ENCODE data around the gene CCDC74B. TPM values are rescaled to one million over a fixed set of nuclear protein-coding genes. Genes with fewer than 3 reads are reported as not detected.

Gene CCDC74B
- total and polyA plus RNA-seq, 2 of the 8 experiments (the other 6 are each of a cell fraction or from before 2014, with no cell fraction given): 6.4 to 6.7 TPM

- no peak for TF ChIP-seq ATF3 (IDR thresholded peaks at IDR 0.05; ENCODE audit: insufficient read depth, low read depth, low read length)
These were observed 8.1 kb upstream of the CCDC74B start for GRCh38 chr2:130152816-130153595.

More at GRCh38 chr2:130152816-130153595, 8.1 kb upstream of the CCDC74B start:
- Histone ChIP-seq H3K9me3 (ENCODE audit: insufficient read depth in 2 of 2, low read depth in 1 of 2, low read length in 1 of 2) (no peaks in the 10 kb centered on the region), H3K79me1 (ENCODE audit: low read depth, low read length) (no peaks in the 10 kb centered on the region), H3K27ac (ENCODE audit: low read depth, low read length) (no peak overlapping the region), H3K27me3 (replicated peaks in 1 of 4; ENCODE audit: control insufficient read depth in 3 of 4, extremely low read depth in 1 of 4, insufficient read depth in 3 of 4, low read length in 3 of 4) (no peaks in the 10 kb centered on the region), H3K36me3 (ENCODE audit: control insufficient read depth in 2 of 4, insufficient read depth in 4 of 4, low read length in 3 of 4) (peaks cover 3 to 32% (median 14%) of the 10 kb centered on the region in 4 experiments; a peak in 5 of 8 replicates), H2AFZ (ENCODE audit: low read length) (no peak overlapping the region), H2BK5ac (ENCODE audit: low read depth, low read length) (no peak overlapping the region), H4K91ac (replicated peaks; ENCODE audit: insufficient read length, low read length) (no peak overlapping the region), H2AK5ac (ENCODE audit: low read depth, low read length) (no peak overlapping the region), H3K9ac (replicated peaks in 1 of 4; ENCODE audit: extremely low read depth in 1 of 4, low read depth in 3 of 4, low read length in 3 of 4) (no peak overlapping the region), H2BK120ac (replicated peaks; ENCODE audit: low read depth, low read length) (no peak overlapping the region), H2BK12ac (ENCODE audit: low read depth, low read length) (no peak overlapping the region), H2BK15ac (ENCODE audit: low read length) (no peak overlapping the region), H3K18ac (ENCODE audit: extremely low read depth, low read length) (no peak overlapping the region), H3K4me2 (ENCODE audit: insufficient read depth in 1 of 2, low read depth in 2 of 2, low read length in 2 of 2) (no peak overlapping the region), H3K4me3 (ENCODE audit: extremely low read depth in 1 of 4, insufficient read depth in 2 of 4, low read depth in 3 of 4, low read length in 4 of 4) (no peak overlapping the region), H3K23me2 (ENCODE audit: low read depth, low read length) (no peaks in the 10 kb centered on the region), H3K56ac (replicated peaks; ENCODE audit: insufficient read length, low read depth, low read length) (no peak overlapping the region), H3K4ac (replicated peaks; ENCODE audit: insufficient read length, low read depth, low read length) (no peak overlapping the region), H2BK20ac (ENCODE audit: low read length) (no peak overlapping the region), H3K79me2 (ENCODE audit: control insufficient read depth in 1 of 2, insufficient read depth in 2 of 2, low read length in 2 of 2) (no peaks in the 10 kb centered on the region), H4K5ac (ENCODE audit: insufficient read length, low read depth, low read length) (no peak overlapping the region), H3K4me1 (replicated peaks in 1 of 4; ENCODE audit: control insufficient read depth in 3 of 4, insufficient read depth in 4 of 4, low read length in 3 of 4) (no peaks in the 10 kb centered on the region), H4K8ac (ENCODE audit: extremely low read depth, insufficient read depth, low read length) (no peak overlapping the region), H3K14ac (ENCODE audit: insufficient read length) (no peak overlapping the region), H4K20me1 (replicated peaks in 1 of 2; ENCODE audit: control insufficient read depth in 1 of 2, insufficient read depth in 2 of 2, low read length in 2 of 2) (no peaks in the 10 kb centered on the region), H3K23ac (ENCODE audit: insufficient read length) (no peak overlapping the region)
- DNase-seq (ENCODE audit: low read depth in 1 of 2, low spot score in 2 of 2) (no peak), FAIRE-seq (no peak)
- 93% methylated on average over 16 of the region's 25 CpGs; no CpG with 5 or more reads in 1 of the 2 experiments for WGBS, 2 experiments (ENCODE audit: extremely low coverage in 1 of 2, insufficient coverage in 1 of 2, insufficient read length in 1 of 2, insufficient replicate concordance in 2 of 2, low coverage in 1 of 2, low lambda C conversion rate in 2 of 2, missing lambda C conversion rate in 1 of 2)
- CTCF ChIA-PET (ENCODE audit: partially characterized antibody): interaction anchor here (0.6 kb wide), 1 partner anchor 547 kb away, joined by 3 read pairs; no protein-coding TSS in a partner anchor
- POLR2A ChIA-PET (ENCODE audit: partially characterized antibody): no interaction called here

Measured in H1 (cell line).